K562 (cell line): ENCODE measurements around the gene UFSP1. TPM values are rescaled to one million over a fixed set of nuclear protein-coding genes. Genes with fewer than 3 reads are reported as not detected.

Experiments
- KDM4B ChIP-seq, 2 experiments: fragments of 450-650 bp in 1 of 2; sonication (generic) in 1 of 2; IDR thresholded peaks; 2 replicates each; pipeline ENCODE4 v1.6.1; 2016 to 2017; ENCODE audit warnings: borderline replicate concordance in 2 of 2, antibody characterized with exemption in 1 of 2, low read depth in 1 of 2, mild to moderate bottlenecking in 1 of 2
- KHSRP ChIP-seq: fragments of 450-650 bp; IDR thresholded peaks from 2 replicates; pipeline ENCODE4 v1.6.1; 2017
- NFIX ChIP-seq: fragments of 250-450 bp; sonication (Bioruptor Pico); IDR thresholded peaks from 2 replicates; pipeline ENCODE4 v1.4.0; 2020; ENCODE audit warnings: low read depth, mild to moderate bottlenecking, moderate library complexity
- PCBP1 ChIP-seq: fragments of 200-400 bp; formaldehyde crosslinking; IDR thresholded peaks from 2 replicates; pipeline ENCODE4 v1.6.1; 2018; ENCODE audit warnings: mild to moderate bottlenecking, low read depth, low read length; ENCODE audit not compliant: poor library complexity, severe bottlenecking
- PTBP1 ChIP-seq: fragments of 200-400 bp; formaldehyde crosslinking; IDR thresholded peaks from 2 replicates; pipeline ENCODE4 v1.6.1; 2017; ENCODE audit warnings: low read depth, low read length
- RBM25 ChIP-seq: fragments of 200-400 bp; formaldehyde crosslinking; IDR thresholded peaks from 2 replicates; pipeline ENCODE4 v1.6.1; 2018; ENCODE audit warnings: low read length, low read depth, moderate library complexity; ENCODE audit not compliant: severe bottlenecking
- SRSF7 ChIP-seq: fragments of 200-400 bp; formaldehyde crosslinking; optimal IDR thresholded peaks from 2 replicates; pipeline ENCODE3; 2017; ENCODE audit warnings: mild to moderate bottlenecking, low read depth, low read length
- STAG1 ChIP-seq: sonication (generic); formaldehyde crosslinking; IDR thresholded peaks from 2 replicates; pipeline ENCODE4 v1.5.0; 2020; ENCODE audit warnings: missing genetic modification reagents, borderline replicate concordance
- TCF3 ChIP-seq: sonication (generic); formaldehyde crosslinking; IDR thresholded peaks from 2 replicates; pipeline ENCODE4 v1.4.0; 2020; ENCODE audit warnings: mild to moderate bottlenecking, missing genetic modification reagents
- XRCC4 ChIP-seq: IDR thresholded peaks from one replicate; pipeline ENCODE4 v1.6.1; 2011; ENCODE audit not compliant: insufficient read depth, insufficient read length; ENCODE audit errors: extremely low read depth
- ZNF589 ChIP-seq: fragments of 200-800 bp; sonication (Bioruptor generic); IDR thresholded peaks from 2 replicates; pipeline ENCODE4 v1.6.1; 2016; ENCODE audit warnings: low read depth, missing genetic modification characterization, missing compliant biosample characterization
- polyA plus RNA-seq, 8 experiments: library from polyadenylated mRNA; depleted of rRNA in 4 of 8; stranded (reverse) in 5 of 8; unstranded in 3 of 8; fragments of >200 nt; fragmentation: Nextera tagmentation in 2 of 8; fragmentation: Illumina TruSeq in 1 of 8; extraction: Ambion mirVana in 2 of 8; extraction: Trizol in 1 of 8; gene quantifications; 2 replicates each; pipeline versions ENCODE4 v1.2.1 to v1.2.3, GENCODE V29; 2011 to 2014; ENCODE audit warnings: inconsistent platforms in 1 of 8, missing spikeins in 1 of 8
- total RNA-seq, 7 experiments: library from RNA; depleted of rRNA in 6 of 7; stranded (reverse); fragments of >200 nt in 6 of 7; fragmentation: Illumina TruSeq in 2 of 7; extraction: Trizol in 2 of 7; gene quantifications; 2 replicates each; pipeline versions ENCODE4 v1.2.1 to v1.2.3, GENCODE V29; 2011 to 2021; ENCODE audit warnings: low replicate concordance in 1 of 7
- TF ChIP-seq, protein P1 (sequence below), 3 experiments: IDR thresholded peaks in 2 of 3; conservative IDR thresholded peaks in 1 of 3; 2 replicates each; pipeline ENCODE4 v1.5.1; 2011 to 2012; ENCODE audit warnings: low read length in 3 of 3, mild to moderate bottlenecking in 3 of 3, control low read depth in 2 of 3, improper control_type of control experiment in 1 of 3, inconsistent platforms in 1 of 3, low read depth in 1 of 3, mixed read lengths in 1 of 3, moderate library complexity in 1 of 3; ENCODE audit not compliant: insufficient read depth in 2 of 3
- TF ChIP-seq, protein P2 (sequence below): sonication (generic); formaldehyde crosslinking; IDR thresholded peaks from 2 replicates; pipeline ENCODE4 v1.8.0; 2022; ENCODE audit warnings: mild to moderate bottlenecking, missing genetic modification reagents
- TF ChIP-seq, protein P3 (sequence below): fragments of 450-650 bp; IDR thresholded peaks from 2 replicates; pipeline ENCODE4 v1.6.1; 2016; ENCODE audit warnings: borderline replicate concordance
- TF ChIP-seq, protein P4 (sequence below): fragments of 250-450 bp; sonication (Bioruptor Pico); IDR thresholded peaks from 2 replicates; pipeline ENCODE4 v1.8.0; 2022; ENCODE audit warnings: moderate library complexity, mild to moderate bottlenecking, inconsistent platforms
- TF ChIP-seq, protein P5 (sequence below): sonication (generic); formaldehyde crosslinking; IDR thresholded peaks from 2 replicates; pipeline ENCODE4 v1.8.1; 2023; ENCODE audit warnings: mild to moderate bottlenecking, missing genetic modification reagents
- TF ChIP-seq, protein P6 (sequence below): fragments of 450-650 bp; IDR thresholded peaks from 2 replicates; pipeline ENCODE4 v1.6.1; 2016; ENCODE audit warnings: missing biosample characterization, missing genetic modification characterization

UFSP1 gene
- total and polyA plus RNA-seq, 9 of the 15 experiments (the other 6 are each of a cell fraction or from before 2014, with no cell fraction given), result 0.50 to 18.8 (median 2.1) TPM

DNA sequence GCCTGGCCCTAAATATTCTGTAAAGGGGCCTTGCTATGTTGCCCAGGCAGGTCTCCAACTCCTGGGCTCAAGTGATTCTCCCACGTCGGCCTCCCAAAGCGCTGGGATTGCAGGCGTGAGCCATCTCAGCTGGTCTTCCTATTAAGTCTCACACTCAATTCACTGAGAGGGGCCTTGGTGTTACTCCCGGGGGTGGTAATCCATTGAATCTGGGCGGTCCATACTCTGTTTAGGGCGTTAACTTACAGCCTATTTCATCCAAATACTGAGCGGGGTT is 15.3 kb downstream of the UFSP1 start (continued):
- TF ChIP-seq PTBP1 (0 out of 2 replicates have a peak, but pooled peaks have one; percentile 63), KDM4B (IDR thresholded peaks at IDR 0.05; ENCODE audit: borderline replicate concordance in 2 of 2, low read depth in 1 of 2) (no peak), XRCC4 (no peak), ZNF589 (CRISPR knock-in tag) (no peak), NFIX (CRISPR knock-in tag) (no peak), KHSRP (no peak), TCF3 (0 out of 2 replicates have a peak, but pooled peaks have one; percentile 4), SRSF7 (no peak), PCBP1 (no peak), STAG1 (peak; percentile 32; the same call in 1 of the 2 replicates), RBM25 (no peak)
- TF ChIP-seq, protein P1, sequence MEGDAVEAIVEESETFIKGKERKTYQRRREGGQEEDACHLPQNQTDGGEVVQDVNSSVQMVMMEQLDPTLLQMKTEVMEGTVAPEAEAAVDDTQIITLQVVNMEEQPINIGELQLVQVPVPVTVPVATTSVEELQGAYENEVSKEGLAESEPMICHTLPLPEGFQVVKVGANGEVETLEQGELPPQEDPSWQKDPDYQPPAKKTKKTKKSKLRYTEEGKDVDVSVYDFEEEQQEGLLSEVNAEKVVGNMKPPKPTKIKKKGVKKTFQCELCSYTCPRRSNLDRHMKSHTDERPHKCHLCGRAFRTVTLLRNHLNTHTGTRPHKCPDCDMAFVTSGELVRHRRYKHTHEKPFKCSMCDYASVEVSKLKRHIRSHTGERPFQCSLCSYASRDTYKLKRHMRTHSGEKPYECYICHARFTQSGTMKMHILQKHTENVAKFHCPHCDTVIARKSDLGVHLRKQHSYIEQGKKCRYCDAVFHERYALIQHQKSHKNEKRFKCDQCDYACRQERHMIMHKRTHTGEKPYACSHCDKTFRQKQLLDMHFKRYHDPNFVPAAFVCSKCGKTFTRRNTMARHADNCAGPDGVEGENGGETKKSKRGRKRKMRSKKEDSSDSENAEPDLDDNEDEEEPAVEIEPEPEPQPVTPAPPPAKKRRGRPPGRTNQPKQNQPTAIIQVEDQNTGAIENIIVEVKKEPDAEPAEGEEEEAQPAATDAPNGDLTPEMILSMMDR (IDR thresholded peaks at IDR 0.05 in 2 of 3, conservative IDR thresholded peaks at IDR 0.05 in 1 of 3; ENCODE audit: insufficient read depth in 2 of 3, low read depth in 1 of 3, low read length in 3 of 3), result no peak
- TF ChIP-seq, protein P2, sequence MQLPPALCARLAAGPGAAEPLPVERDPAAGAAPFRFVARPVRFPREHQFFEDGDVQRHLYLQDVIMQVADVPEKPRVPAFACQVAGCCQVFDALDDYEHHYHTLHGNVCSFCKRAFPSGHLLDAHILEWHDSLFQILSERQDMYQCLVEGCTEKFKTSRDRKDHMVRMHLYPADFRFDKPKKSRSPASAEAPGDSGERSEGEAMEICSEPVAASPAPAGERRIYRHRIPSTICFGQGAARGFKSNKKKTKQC, result no peak
- TF ChIP-seq, protein P3, sequence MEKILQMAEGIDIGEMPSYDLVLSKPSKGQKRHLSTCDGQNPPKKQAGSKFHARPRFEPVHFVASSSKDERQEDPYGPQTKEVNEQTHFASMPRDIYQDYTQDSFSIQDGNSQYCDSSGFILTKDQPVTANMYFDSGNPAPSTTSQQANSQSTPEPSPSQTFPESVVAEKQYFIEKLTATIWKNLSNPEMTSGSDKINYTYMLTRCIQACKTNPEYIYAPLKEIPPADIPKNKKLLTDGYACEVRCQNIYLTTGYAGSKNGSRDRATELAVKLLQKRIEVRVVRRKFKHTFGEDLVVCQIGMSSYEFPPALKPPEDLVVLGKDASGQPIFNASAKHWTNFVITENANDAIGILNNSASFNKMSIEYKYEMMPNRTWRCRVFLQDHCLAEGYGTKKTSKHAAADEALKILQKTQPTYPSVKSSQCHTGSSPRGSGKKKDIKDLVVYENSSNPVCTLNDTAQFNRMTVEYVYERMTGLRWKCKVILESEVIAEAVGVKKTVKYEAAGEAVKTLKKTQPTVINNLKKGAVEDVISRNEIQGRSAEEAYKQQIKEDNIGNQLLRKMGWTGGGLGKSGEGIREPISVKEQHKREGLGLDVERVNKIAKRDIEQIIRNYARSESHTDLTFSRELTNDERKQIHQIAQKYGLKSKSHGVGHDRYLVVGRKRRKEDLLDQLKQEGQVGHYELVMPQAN, result no peak
- TF ChIP-seq, protein P4, sequence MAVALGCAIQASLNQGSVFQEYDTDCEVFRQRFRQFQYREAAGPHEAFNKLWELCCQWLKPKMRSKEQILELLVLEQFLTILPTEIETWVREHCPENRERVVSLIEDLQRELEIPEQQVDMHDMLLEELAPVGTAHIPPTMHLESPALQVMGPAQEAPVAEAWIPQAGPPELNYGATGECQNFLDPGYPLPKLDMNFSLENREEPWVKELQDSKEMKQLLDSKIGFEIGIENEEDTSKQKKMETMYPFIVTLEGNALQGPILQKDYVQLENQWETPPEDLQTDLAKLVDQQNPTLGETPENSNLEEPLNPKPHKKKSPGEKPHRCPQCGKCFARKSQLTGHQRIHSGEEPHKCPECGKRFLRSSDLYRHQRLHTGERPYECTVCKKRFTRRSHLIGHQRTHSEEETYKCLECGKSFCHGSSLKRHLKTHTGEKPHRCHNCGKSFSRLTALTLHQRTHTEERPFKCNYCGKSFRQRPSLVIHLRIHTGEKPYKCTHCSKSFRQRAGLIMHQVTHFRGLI (CRISPR knock-in tag), result no peak
- TF ChIP-seq, protein P5, sequence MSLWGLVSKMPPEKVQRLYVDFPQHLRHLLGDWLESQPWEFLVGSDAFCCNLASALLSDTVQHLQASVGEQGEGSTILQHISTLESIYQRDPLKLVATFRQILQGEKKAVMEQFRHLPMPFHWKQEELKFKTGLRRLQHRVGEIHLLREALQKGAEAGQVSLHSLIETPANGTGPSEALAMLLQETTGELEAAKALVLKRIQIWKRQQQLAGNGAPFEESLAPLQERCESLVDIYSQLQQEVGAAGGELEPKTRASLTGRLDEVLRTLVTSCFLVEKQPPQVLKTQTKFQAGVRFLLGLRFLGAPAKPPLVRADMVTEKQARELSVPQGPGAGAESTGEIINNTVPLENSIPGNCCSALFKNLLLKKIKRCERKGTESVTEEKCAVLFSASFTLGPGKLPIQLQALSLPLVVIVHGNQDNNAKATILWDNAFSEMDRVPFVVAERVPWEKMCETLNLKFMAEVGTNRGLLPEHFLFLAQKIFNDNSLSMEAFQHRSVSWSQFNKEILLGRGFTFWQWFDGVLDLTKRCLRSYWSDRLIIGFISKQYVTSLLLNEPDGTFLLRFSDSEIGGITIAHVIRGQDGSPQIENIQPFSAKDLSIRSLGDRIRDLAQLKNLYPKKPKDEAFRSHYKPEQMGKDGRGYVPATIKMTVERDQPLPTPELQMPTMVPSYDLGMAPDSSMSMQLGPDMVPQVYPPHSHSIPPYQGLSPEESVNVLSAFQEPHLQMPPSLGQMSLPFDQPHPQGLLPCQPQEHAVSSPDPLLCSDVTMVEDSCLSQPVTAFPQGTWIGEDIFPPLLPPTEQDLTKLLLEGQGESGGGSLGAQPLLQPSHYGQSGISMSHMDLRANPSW, result no peak
- TF ChIP-seq, protein P6, sequence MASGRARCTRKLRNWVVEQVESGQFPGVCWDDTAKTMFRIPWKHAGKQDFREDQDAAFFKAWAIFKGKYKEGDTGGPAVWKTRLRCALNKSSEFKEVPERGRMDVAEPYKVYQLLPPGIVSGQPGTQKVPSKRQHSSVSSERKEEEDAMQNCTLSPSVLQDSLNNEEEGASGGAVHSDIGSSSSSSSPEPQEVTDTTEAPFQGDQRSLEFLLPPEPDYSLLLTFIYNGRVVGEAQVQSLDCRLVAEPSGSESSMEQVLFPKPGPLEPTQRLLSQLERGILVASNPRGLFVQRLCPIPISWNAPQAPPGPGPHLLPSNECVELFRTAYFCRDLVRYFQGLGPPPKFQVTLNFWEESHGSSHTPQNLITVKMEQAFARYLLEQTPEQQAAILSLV (tag), result no peak
